ENCODE data around the gene FAM72B.
"Not testable (repeated sequence)": the region's sequence is repeated elsewhere in the genome, so short reads cannot be mapped to it uniquely, and the experiment has no call there.

- TF ChIP-seq CEBPB (IDR thresholded peaks at IDR 0.05; ENCODE audit: low read depth); CTCF (IDR thresholded peaks at IDR 0.05 in 2 of 3, conservative IDR thresholded peaks at IDR 0.05 in 1 of 3; ENCODE audit: borderline replicate concordance in 1 of 3, insufficient read depth in 1 of 3, low read depth in 2 of 3, low read length in 2 of 3); TCF7L2 (IDR thresholded peaks at IDR 0.05; ENCODE audit: borderline replicate concordance, extremely low read depth, insufficient read depth, insufficient read length); SP1 (IDR thresholded peaks at IDR 0.05; ENCODE audit: low read depth): not testable (repeated sequence)
Measured at GRCh38 chr1:121154811-121155210, 29.3 kb downstream of the FAM72B start.
